NT2/D1 (cell line): ENCODE measurements around the gene CARS2.

Experiments used
- YY1 ChIP-seq: IDR thresholded peaks from 2 replicates; pipeline ENCODE4 v1.6.1; 2011; ENCODE audit not compliant: insufficient read length, insufficient read depth
- ZNF274 ChIP-seq: IDR thresholded peaks from 2 replicates; pipeline ENCODE4 v1.6.1; 2011; ENCODE audit warnings: mild to moderate bottlenecking, low read depth, low read length

DNA sequence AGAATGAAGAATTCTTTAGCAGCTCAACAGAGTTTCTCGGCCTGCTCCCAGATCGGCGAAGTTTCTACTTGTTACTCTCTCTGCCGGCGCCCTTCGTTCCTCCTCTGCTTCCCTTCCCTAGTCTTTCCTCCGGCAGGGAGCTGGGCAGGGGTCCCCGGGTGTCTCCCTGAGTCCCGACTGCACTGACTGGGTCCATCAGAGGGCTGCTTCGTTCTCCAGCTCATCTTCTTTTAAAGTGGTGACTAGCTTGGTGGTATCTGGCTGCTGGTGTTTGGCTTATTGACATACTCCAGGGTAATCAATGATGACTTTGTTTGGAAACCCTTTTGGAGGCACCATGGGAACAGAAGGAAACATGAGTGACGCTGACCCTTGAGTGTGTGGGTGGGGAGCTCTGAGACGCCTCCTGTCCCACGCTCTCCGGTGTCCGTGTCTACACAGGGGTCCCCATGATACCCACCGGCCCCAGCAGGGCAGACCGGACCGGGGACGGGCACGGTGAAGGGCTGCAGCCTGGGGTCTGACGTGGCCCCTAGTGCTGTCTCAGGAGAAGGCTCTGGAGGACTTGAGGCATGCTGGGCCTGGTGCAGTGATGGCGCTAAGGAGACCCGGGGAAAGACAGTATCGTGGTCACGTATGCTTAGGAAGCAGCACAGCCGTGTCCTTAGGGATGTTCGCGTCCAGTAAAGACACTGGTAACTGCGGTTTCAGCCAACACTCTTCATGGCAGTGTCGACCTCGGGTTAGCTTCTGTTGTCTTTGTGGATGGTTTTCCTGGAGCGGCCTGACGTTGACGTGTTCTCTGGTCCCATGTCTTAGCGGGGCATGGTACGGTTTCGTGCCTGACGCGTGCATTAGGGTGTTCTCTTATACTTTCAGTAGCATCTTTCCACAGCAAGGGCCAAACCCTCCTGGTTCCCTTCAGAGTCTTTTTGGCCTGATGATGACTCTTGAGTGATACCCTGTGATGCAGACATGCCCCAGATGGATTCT lies 66.8 kb downstream of the CARS2 start:
- TF ChIP-seq YY1 (no peak), ZNF274 (no peak)
